Neural progenitor cell (in vitro differentiated cells): ENCODE results near the gene CDH23. TPM values are rescaled to one million over a fixed set of nuclear protein-coding genes. Genes with fewer than 3 reads are reported as not detected.

Experiments
- DNase-seq: peaks from one replicate; pipeline ENCODE4 v3.0.0-alpha.2; 2016; ENCODE audit warnings: low spot score
- H2AFZ ChIP-seq: fragments of 200-600 bp; sonication (generic); replicated peaks from 2 replicates; pipeline ENCODE4 v1.6.1; 2016; ENCODE audit warnings: antibody characterized with exemption
- H3F3A ChIP-seq: fragments of 200-600 bp; sonication (generic); 2 replicates; pipeline ENCODE4 v1.6.1; 2016; ENCODE audit warnings: antibody characterized with exemption, low read depth
- H3K27ac ChIP-seq: fragments of 200-600 bp; sonication (generic); 2 replicates; pipeline ENCODE4 v1.5.1; 2016; ENCODE audit warnings: mild to moderate bottlenecking
- H3K27me3 ChIP-seq: fragments of 200-600 bp; sonication (generic); 2 replicates; pipeline ENCODE4 v1.6.1; 2016; ENCODE audit warnings: mild to moderate bottlenecking, moderate library complexity
- H3K36me3 ChIP-seq: fragments of 200-600 bp; sonication (generic); 2 replicates; pipeline ENCODE4 v1.5.1; 2016
- H3K4me1 ChIP-seq: fragments of 200-600 bp; sonication (generic); 2 replicates; pipeline ENCODE4 v1.6.1; 2016; ENCODE audit warnings: mixed run types
- H3K4me2 ChIP-seq: fragments of 200-600 bp; sonication (generic); 2 replicates; pipeline ENCODE4 v1.6.1; 2016
- H3K4me3 ChIP-seq: fragments of 200-600 bp; sonication (generic); 2 replicates; pipeline ENCODE4 v1.5.1; 2016
- H3K79me2 ChIP-seq: fragments of 200-600 bp; sonication (generic); 2 replicates; pipeline ENCODE4 v1.6.1; 2016; ENCODE audit warnings: low read depth
- H3K9ac ChIP-seq: fragments of 200-600 bp; sonication (generic); 2 replicates; pipeline ENCODE4 v1.6.1; 2016
- H3K9me3 ChIP-seq: fragments of 200-600 bp; sonication (generic); 2 replicates; pipeline ENCODE4 v1.5.1; 2016; ENCODE audit warnings: low read depth
- H4K20me1 ChIP-seq: fragments of 200-600 bp; sonication (generic); 2 replicates; pipeline ENCODE4 v1.6.1; 2016; ENCODE audit warnings: low read depth
- H3K27ac Mint-ChIP-seq: 3 replicates; pipeline ENCODE4 v1.8.0; 2021; ENCODE audit warnings: mixed read lengths
- H3K27me3 Mint-ChIP-seq: 2 replicates; pipeline ENCODE4 v1.8.0; 2022; ENCODE audit warnings: low read depth, mild to moderate bottlenecking, inconsistent platforms, moderate library complexity, mixed read lengths; ENCODE audit not compliant: insufficient read depth
- H3K36me3 Mint-ChIP-seq: 3 replicates; pipeline ENCODE4 v1.8.0; 2021; ENCODE audit warnings: mixed read lengths
- H3K4me1 Mint-ChIP-seq: 3 replicates; pipeline ENCODE4 v1.8.0; 2021; ENCODE audit warnings: mixed read lengths
- H3K4me3 Mint-ChIP-seq: 3 replicates; pipeline ENCODE4 v1.8.0; 2021; ENCODE audit warnings: mild to moderate bottlenecking, moderate library complexity, mixed read lengths
- H3K9me3 Mint-ChIP-seq: 3 replicates; pipeline ENCODE4 v1.8.0; 2020; ENCODE audit warnings: mixed read lengths
- CTCF ChIP-seq: fragments of 200-600 bp; sonication (generic); IDR thresholded peaks from 2 replicates; pipeline ENCODE4 v1.5.1; 2017; ENCODE audit warnings: antibody characterized with exemption, mild to moderate bottlenecking
- EZH2 ChIP-seq: fragments of 200-600 bp; sonication (generic); IDR thresholded peaks from 2 replicates; pipeline ENCODE4 v1.6.1; 2017; ENCODE audit warnings: antibody characterized with exemption, mild to moderate bottlenecking, moderate library complexity
- EZH2phosphoT487 ChIP-seq: fragments of 200-600 bp; sonication (generic); IDR thresholded peaks from 2 replicates; pipeline ENCODE4 v1.6.1; 2017; ENCODE audit warnings: antibody characterized with exemption
- total RNA-seq: library from RNA; depleted of rRNA; stranded (reverse); fragments of >200 nt; gene quantifications from 2 replicates; pipeline ENCODE4 v1.2.3, GENCODE V29; 2015; ENCODE audit warnings: low replicate concordance

CDH23 gene
- total RNA-seq, 1 donor from 2014 or later = 5.9 TPM

GRCh38 chr10:71595649-71596048 lies 198.9 kb downstream of the CDH23 start:
- Histone ChIP-seq H3K27ac (no peak overlapping the region), H3F3A (no peaks in the 10 kb centered on the region), H3K4me1 (peaks cover 19% of the 10 kb centered on the region), H3K4me2 (no peak overlapping the region), H4K20me1 (no peaks in the 10 kb centered on the region), H3K9me3 (no peaks in the 10 kb centered on the region), H2AFZ (no peak overlapping the region), H3K4me3 (no peak overlapping the region), H3K79me2 (no peaks in the 10 kb centered on the region), H3K27me3 (no peaks in the 10 kb centered on the region), H3K36me3 (no peaks in the 10 kb centered on the region), H3K9ac (no peak overlapping the region)
- TF ChIP-seq EZH2phosphoT487 (no peak), CTCF (no peak), EZH2 (no peak)
- H3K4me1 Mint-ChIP-seq = peaks cover 13% of the 10 kb centered on the region
- no peak overlapping the region for H3K27ac Mint-ChIP-seq
- H3K9me3 Mint-ChIP-seq = no peaks in the 10 kb centered on the region
- H3K4me3 Mint-ChIP-seq = no peak overlapping the region
- peaks cover 2% of the 10 kb centered on the region for H3K27me3 Mint-ChIP-seq
- no peaks in the 10 kb centered on the region for H3K36me3 Mint-ChIP-seq
- DNase-seq = no peak

GRCh38 chr10:71596127-71596526 lies 199.4 kb downstream of the CDH23 start:
- Histone ChIP-seq H3K4me1 (peaks cover 19% of the 10 kb centered on the region), H3K36me3 (no peaks in the 10 kb centered on the region), H4K20me1 (no peaks in the 10 kb centered on the region), H3K79me2 (no peaks in the 10 kb centered on the region), H3K27ac (no peak overlapping the region), H2AFZ (no peak overlapping the region), H3K27me3 (no peaks in the 10 kb centered on the region), H3K4me2 (no peak overlapping the region), H3K9ac (no peak overlapping the region), H3K4me3 (no peak overlapping the region), H3K9me3 (no peaks in the 10 kb centered on the region), H3F3A (no peaks in the 10 kb centered on the region)
- Mint-ChIP-seq H3K4me1 (peaks cover 13% of the 10 kb centered on the region), H3K36me3 (no peaks in the 10 kb centered on the region), H3K9me3 (no peaks in the 10 kb centered on the region), H3K27me3 (peaks cover 2% of the 10 kb centered on the region), H3K4me3 (no peak overlapping the region), H3K27ac (peak overlapping the region; percentile 76)
- TF ChIP-seq EZH2phosphoT487 = no peak
- TF ChIP-seq EZH2 = no peak
- no peak for DNase-seq

GRCh38 chr10:71596759-71597158 lies 200.0 kb downstream of the CDH23 start:
- H3K4me1 Mint-ChIP-seq = peaks cover 13% of the 10 kb centered on the region
- peaks cover 2% of the 10 kb centered on the region for H3K27me3 Mint-ChIP-seq
- H3K36me3 Mint-ChIP-seq = no peaks in the 10 kb centered on the region
- H3K9me3 Mint-ChIP-seq = no peaks in the 10 kb centered on the region
- H3K4me3 Mint-ChIP-seq = no peak overlapping the region
- no peaks in the 10 kb centered on the region for H3K27me3 ChIP-seq
- H3K36me3 ChIP-seq = no peaks in the 10 kb centered on the region
- no peaks in the 10 kb centered on the region for H3K9me3 ChIP-seq
- no peak overlapping the region for H3K27ac ChIP-seq
- H3F3A ChIP-seq = no peaks in the 10 kb centered on the region
- TF ChIP-seq EZH2 (no peak), CTCF (no peak), EZH2phosphoT487 (no peak)
- no peak overlapping the region for H3K9ac ChIP-seq
- H3K4me2 ChIP-seq = no peak overlapping the region
- H4K20me1 ChIP-seq = no peaks in the 10 kb centered on the region
- peak overlapping the region; percentile 76 for H3K27ac Mint-ChIP-seq
- H2AFZ ChIP-seq = no peak overlapping the region
- no peak for DNase-seq
- H3K4me3 ChIP-seq = no peak overlapping the region
- peaks cover 19% of the 10 kb centered on the region for H3K4me1 ChIP-seq
- no peaks in the 10 kb centered on the region for H3K79me2 ChIP-seq

GRCh38 chr10:71597821-71598498 lies 201.2 kb downstream of the CDH23 start:
- H3K4me3 ChIP-seq = no peak overlapping the region
- H3K79me2 ChIP-seq = no peaks in the 10 kb centered on the region

More at GRCh38 chr10:71597821-71598498, 201.2 kb downstream of the CDH23 start:
- peaks cover 22% of the 10 kb centered on the region for H3K4me1 ChIP-seq
- peaks cover 2% of the 10 kb centered on the region for H3K27me3 Mint-ChIP-seq
- no peak for DNase-seq
- no peaks in the 10 kb centered on the region for H3F3A ChIP-seq
- H3K9me3 ChIP-seq = no peaks in the 10 kb centered on the region
- no peak overlapping the region for H3K4me3 Mint-ChIP-seq
- no peak overlapping the region for H3K9ac ChIP-seq
- no peaks in the 10 kb centered on the region for H3K36me3 Mint-ChIP-seq
- H3K36me3 ChIP-seq = no peaks in the 10 kb centered on the region
- TF ChIP-seq EZH2 = no peak
- TF ChIP-seq CTCF = no peak
- no peak for TF ChIP-seq EZH2phosphoT487
- no peaks in the 10 kb centered on the region for H3K9me3 Mint-ChIP-seq
- no peaks in the 10 kb centered on the region for H3K27me3 ChIP-seq
- H4K20me1 ChIP-seq = no peaks in the 10 kb centered on the region
- H3K27ac ChIP-seq = no peak overlapping the region
- H3K4me1 Mint-ChIP-seq = peaks cover 15% of the 10 kb centered on the region
- H3K4me2 ChIP-seq = no peak overlapping the region
- H2AFZ ChIP-seq = no peak overlapping the region
- no peak overlapping the region for H3K27ac Mint-ChIP-seq
